Osteocyte (in vitro differentiated cells): ENCODE results near the gene GLRA2. TPM values are rescaled to one million over a fixed set of nuclear protein-coding genes. Genes with fewer than 3 reads are reported as not detected.

Source experiments
- DNase-seq: peaks from one replicate; pipeline ENCODE4 v3.0.0; 2021; ENCODE audit warnings: mixed read lengths; ENCODE audit not compliant: unreplicated experiment; ENCODE audit errors: extremely low spot score
- H3K27ac Mint-ChIP-seq: one replicate; pipeline ENCODE4 v1.8.0; 2021; ENCODE audit warnings: mild to moderate bottlenecking, mixed read lengths; ENCODE audit not compliant: unreplicated experiment
- H3K27me3 Mint-ChIP-seq: one replicate; pipeline ENCODE4 v1.8.0; 2021; ENCODE audit warnings: mixed read lengths; ENCODE audit not compliant: unreplicated experiment
- H3K36me3 Mint-ChIP-seq: one replicate; pipeline ENCODE4 v1.8.0; 2021; ENCODE audit warnings: mixed read lengths; ENCODE audit not compliant: unreplicated experiment
- H3K4me1 Mint-ChIP-seq: one replicate; pipeline ENCODE4 v1.8.0; 2021; ENCODE audit warnings: mixed read lengths; ENCODE audit not compliant: unreplicated experiment
- H3K4me3 Mint-ChIP-seq: one replicate; pipeline ENCODE4 v1.8.0; 2021; ENCODE audit warnings: mild to moderate bottlenecking, moderate library complexity, mixed read lengths; ENCODE audit not compliant: unreplicated experiment
- H3K9me3 Mint-ChIP-seq: one replicate; pipeline ENCODE4 v1.8.0; 2021; ENCODE audit warnings: mixed read lengths; ENCODE audit not compliant: unreplicated experiment
- CTCF ChIP-seq: fragments of 200-600 bp; sonication (generic); IDR thresholded peaks from 2 replicates; pipeline ENCODE4 v1.5.0; 2021; ENCODE audit warnings: antibody characterized with exemption, mild to moderate bottlenecking, moderate library complexity
- total RNA-seq: library from RNA; stranded (reverse); gene quantifications from 2 replicates; pipeline ENCODE4 v1.2.1, GENCODE V29; 2021

The GLRA2 gene
- total RNA-seq, 1 donor from 2014 or later: not detected

- no peaks in the 10 kb centered on the region for H3K4me1 Mint-ChIP-seq
- H3K27me3 Mint-ChIP-seq: no peaks in the 10 kb centered on the region
- peaks cover 3% of the 10 kb centered on the region for H3K9me3 Mint-ChIP-seq
Observed at GRCh38 chrX:14712096-14712495, 182.8 kb downstream of the GLRA2 start.

GRCh38 chrX:14717949-14718348 lies 188.6 kb downstream of the GLRA2 start:
- H3K4me1 Mint-ChIP-seq: no peaks in the 10 kb centered on the region
- H3K9me3 Mint-ChIP-seq: peaks cover 25% of the 10 kb centered on the region
- no peak overlapping the region for H3K27ac Mint-ChIP-seq
- H3K4me3 Mint-ChIP-seq: no peak overlapping the region
- H3K27me3 Mint-ChIP-seq: no peaks in the 10 kb centered on the region
- no peak for DNase-seq
- no peak for TF ChIP-seq CTCF
- no peaks in the 10 kb centered on the region for H3K36me3 Mint-ChIP-seq

More at GRCh38 chrX:14712096-14712495, 182.8 kb downstream of the GLRA2 start:
- no peak for DNase-seq
- Mint-ChIP-seq H3K27ac (no peak overlapping the region), H3K36me3 (no peaks in the 10 kb centered on the region), H3K4me3 (no peak overlapping the region)
- no peak for TF ChIP-seq CTCF

GRCh38 chrX:14718403-14718802 lies 189.1 kb downstream of the GLRA2 start:
- peaks cover 25% of the 10 kb centered on the region for H3K9me3 Mint-ChIP-seq
- H3K4me3 Mint-ChIP-seq: no peak overlapping the region
- no peak overlapping the region for H3K27ac Mint-ChIP-seq
- no peaks in the 10 kb centered on the region for H3K4me1 Mint-ChIP-seq
- no peak for DNase-seq
- TF ChIP-seq CTCF: no peak
- H3K27me3 Mint-ChIP-seq: no peaks in the 10 kb centered on the region
- H3K36me3 Mint-ChIP-seq: no peaks in the 10 kb centered on the region

GRCh38 chrX:14729058-14729457 lies 199.7 kb downstream of the GLRA2 start:
- H3K27ac Mint-ChIP-seq: no peak overlapping the region
- no peak for DNase-seq
- H3K36me3 Mint-ChIP-seq: no peaks in the 10 kb centered on the region
- no peaks in the 10 kb centered on the region for H3K4me1 Mint-ChIP-seq
- H3K4me3 Mint-ChIP-seq: no peak overlapping the region
- peaks cover 3% of the 10 kb centered on the region for H3K9me3 Mint-ChIP-seq
- no peak for TF ChIP-seq CTCF
- H3K27me3 Mint-ChIP-seq: no peaks in the 10 kb centered on the region

- no peak overlapping the region for H3K4me3 Mint-ChIP-seq
Observed at GRCh38 chrX:14738643-14739042, 209.3 kb downstream of the GLRA2 start.

More at GRCh38 chrX:14738643-14739042, 209.3 kb downstream of the GLRA2 start:
- H3K36me3 Mint-ChIP-seq: no peaks in the 10 kb centered on the region
- no peaks in the 10 kb centered on the region for H3K27me3 Mint-ChIP-seq
- no peak for DNase-seq
- no peak for TF ChIP-seq CTCF
- H3K27ac Mint-ChIP-seq: peak overlapping the region; percentile 52
- H3K4me1 Mint-ChIP-seq: peaks cover 21% of the 10 kb centered on the region
- H3K9me3 Mint-ChIP-seq: peaks cover 19% of the 10 kb centered on the region
